DND-41 (cell line): Measurements from ENCODE around the gene FAM237B.
"Not testable (repeated sequence)": the region's sequence is repeated elsewhere in the genome, so short reads cannot be mapped to it uniquely, and the experiment has no call there.

Experiments
- ATAC-seq: fragments of 200-7000 bp; cut with Tn5 transposase; 3 replicates; pipeline ENCODE4 v1.9.1; 2021; ENCODE audit warnings: low read depth; ENCODE audit not compliant: insufficient read depth
- DNase-seq: peaks from one replicate; pipeline ENCODE4 v3.0.0-alpha.2; 2020
- H2AFZ ChIP-seq: 2 replicates; pipeline ENCODE4 v1.6.0; 2012; ENCODE audit warnings: low read depth, low read length
- H3K27ac ChIP-seq: 2 replicates; pipeline ENCODE4 v1.5.1; 2012; ENCODE audit warnings: low read length, inconsistent platforms
- H3K27me3 ChIP-seq: fragments of 200-600 bp; sonication (generic); 2 replicates; pipeline ENCODE4 v1.6.0; 2012; ENCODE audit warnings: low read length, mild to moderate bottlenecking, inconsistent platforms; ENCODE audit not compliant: insufficient read depth, poor library complexity
- H3K36me3 ChIP-seq: 2 replicates; pipeline ENCODE4 v1.5.1; 2012; ENCODE audit warnings: low read length, inconsistent platforms; ENCODE audit not compliant: insufficient read depth
- H3K4me1 ChIP-seq: 2 replicates; pipeline ENCODE4 v1.5.1; 2012; ENCODE audit warnings: mild to moderate bottlenecking, low read length; ENCODE audit not compliant: insufficient read depth
- H3K4me2 ChIP-seq: 2 replicates; pipeline ENCODE4 v1.6.0; 2012; ENCODE audit warnings: mild to moderate bottlenecking, moderate library complexity, low read length, inconsistent platforms; ENCODE audit not compliant: insufficient read depth
- H3K4me3 ChIP-seq, 2 experiments: fragments of 200-600 bp in 1 of 2; shearing (Covaris generic) in 1 of 2; 2 replicates each; pipeline ENCODE4 v1.5.1; 2012 to 2016; ENCODE audit warnings: inconsistent platforms in 2 of 2, low read length in 2 of 2, mild to moderate bottlenecking in 2 of 2, low read depth in 1 of 2, moderate library complexity in 1 of 2
- H3K79me2 ChIP-seq: 2 replicates; pipeline ENCODE4 v1.6.0; 2012; ENCODE audit warnings: low read length, inconsistent platforms; ENCODE audit not compliant: insufficient read depth
- H3K9ac ChIP-seq: 2 replicates; pipeline ENCODE4 v1.6.0; 2012; ENCODE audit warnings: low read depth, mild to moderate bottlenecking, inconsistent platforms, low read length, moderate library complexity
- H3K9me3 ChIP-seq: 2 replicates; pipeline ENCODE4 v1.5.1; 2012; ENCODE audit warnings: low read length, moderate library complexity, mild to moderate bottlenecking, inconsistent platforms; ENCODE audit not compliant: insufficient read depth, severe bottlenecking
- H4K20me1 ChIP-seq: 2 replicates; pipeline ENCODE4 v1.6.0; 2012; ENCODE audit warnings: low read length; ENCODE audit not compliant: insufficient read depth
- CTCF ChIP-seq: IDR thresholded peaks from 2 replicates; pipeline ENCODE4 v1.5.1; 2012; ENCODE audit warnings: borderline replicate concordance, low read length, moderate library complexity, mild to moderate bottlenecking; ENCODE audit not compliant: poor library complexity, severe bottlenecking; ENCODE audit errors: extremely low read depth
- EZH2 ChIP-seq: IDR thresholded peaks from 3 replicates; pipeline ENCODE4 v1.6.1; 2012; ENCODE audit warnings: borderline replicate concordance, low read depth, mild to moderate bottlenecking, moderate library complexity, low read length, inconsistent platforms; ENCODE audit not compliant: severe bottlenecking

The FAM237B gene

GRCh38 chr7:90345016-90345415, 23.9 kb upstream of the FAM237B start:
- peaks cover 3% of the 10 kb centered on the region for H3K36me3 ChIP-seq
- no peaks in the 10 kb centered on the region for H3K27me3 ChIP-seq
- TF ChIP-seq EZH2 (no peak), CTCF (no peak)
- H3K79me2 ChIP-seq: peaks cover 35% of the 10 kb centered on the region
- peak overlapping the region; percentile 80 for H2AFZ ChIP-seq
- no peak overlapping the region for H3K4me3 ChIP-seq
- H4K20me1 ChIP-seq: peaks cover 4% of the 10 kb centered on the region; the same call in 1 of the 2 replicates
- ATAC-seq: no peak
- H3K27ac ChIP-seq: no peak overlapping the region
- H3K4me2 ChIP-seq: no peak overlapping the region
- H3K9me3 ChIP-seq: no peaks in the 10 kb centered on the region
- peaks cover 29% of the 10 kb centered on the region for H3K4me1 ChIP-seq
- H3K9ac ChIP-seq: no peak overlapping the region
- DNase-seq: no peak

GRCh38 chr7:90337106-90337505, 16.0 kb upstream of the FAM237B start:
- Histone ChIP-seq H3K4me1 (no peaks in the 10 kb centered on the region), H3K4me2 (no peak overlapping the region), H4K20me1 (no peaks in the 10 kb centered on the region), H3K36me3 (no peaks in the 10 kb centered on the region), H3K9me3 (no peaks in the 10 kb centered on the region), H3K4me3 (no peak overlapping the region), H3K27me3 (no peaks in the 10 kb centered on the region), H3K27ac (no peak overlapping the region), H3K79me2 (no peaks in the 10 kb centered on the region), H3K9ac (no peak overlapping the region), H2AFZ (no peak overlapping the region)
- ATAC-seq (no peak), DNase-seq (no peak)
- TF ChIP-seq EZH2 (no peak), CTCF (no peak)

- H3K9me3 ChIP-seq, H3K4me2 ChIP-seq, H3K36me3 ChIP-seq, H3K27ac ChIP-seq, H2AFZ ChIP-seq, H4K20me1 ChIP-seq, DNase-seq, ATAC-seq, H3K4me1 ChIP-seq, H3K79me2 ChIP-seq, H3K4me3 ChIP-seq, H3K9ac ChIP-seq, H3K27me3 ChIP-seq: not testable (repeated sequence)
Observed at GRCh38 chr7:90334926-90335325, 13.8 kb upstream of the FAM237B start.

GRCh38 chr7:90334193-90334843, 13.2 kb upstream of the FAM237B start:
- no peaks in the 10 kb centered on the region for H4K20me1 ChIP-seq
- no peaks in the 10 kb centered on the region for H3K36me3 ChIP-seq
- no peak overlapping the region for H3K27ac ChIP-seq
- DNase-seq: no peak
- H3K27me3 ChIP-seq: no peaks in the 10 kb centered on the region
- no peaks in the 10 kb centered on the region for H3K9me3 ChIP-seq
- no peaks in the 10 kb centered on the region for H3K79me2 ChIP-seq
- no peak overlapping the region for H3K4me3 ChIP-seq
- H3K9ac ChIP-seq: no peak overlapping the region
- H3K4me1 ChIP-seq: no peaks in the 10 kb centered on the region
- ATAC-seq: no peak
- no peak overlapping the region for H3K4me2 ChIP-seq
- H2AFZ ChIP-seq: no peak overlapping the region
- TF ChIP-seq CTCF (no peak), EZH2 (no peak)
